Neural progenitor cell (in vitro differentiated cells): Measurements from ENCODE around the gene OVOL2.

Experiments
- CTCF ChIP-seq: fragments of 200-600 bp; sonication (generic); IDR thresholded peaks from 2 replicates; pipeline ENCODE4 v1.5.1; 2017; ENCODE audit warnings: antibody characterized with exemption, mild to moderate bottlenecking
- EZH2 ChIP-seq: fragments of 200-600 bp; sonication (generic); IDR thresholded peaks from 2 replicates; pipeline ENCODE4 v1.6.1; 2017; ENCODE audit warnings: antibody characterized with exemption, mild to moderate bottlenecking, moderate library complexity
- EZH2phosphoT487 ChIP-seq: fragments of 200-600 bp; sonication (generic); IDR thresholded peaks from 2 replicates; pipeline ENCODE4 v1.6.1; 2017; ENCODE audit warnings: antibody characterized with exemption

GRCh38 chr20:18041462-18041861, 16.3 kb downstream of the OVOL2 start:
- TF ChIP-seq CTCF = no peak
- TF ChIP-seq EZH2 = no peak
- TF ChIP-seq EZH2phosphoT487 = no peak
